Neural progenitor cell (in vitro differentiated cells): Measurements from ENCODE around the gene SPG21.

ENCODE experiments used
- EZH2 ChIP-seq: fragments of 200-600 bp; sonication (generic); IDR thresholded peaks from 2 replicates; pipeline ENCODE4 v1.6.1; 2017; ENCODE audit warnings: antibody characterized with exemption, mild to moderate bottlenecking, moderate library complexity
- EZH2phosphoT487 ChIP-seq: fragments of 200-600 bp; sonication (generic); IDR thresholded peaks from 2 replicates; pipeline ENCODE4 v1.6.1; 2017; ENCODE audit warnings: antibody characterized with exemption
- TF ChIP-seq, protein P1 (sequence below): fragments of 200-600 bp; sonication (generic); IDR thresholded peaks from 2 replicates; pipeline ENCODE4 v1.5.1; 2017; ENCODE audit warnings: antibody characterized with exemption, mild to moderate bottlenecking

- TF ChIP-seq, protein P1, sequence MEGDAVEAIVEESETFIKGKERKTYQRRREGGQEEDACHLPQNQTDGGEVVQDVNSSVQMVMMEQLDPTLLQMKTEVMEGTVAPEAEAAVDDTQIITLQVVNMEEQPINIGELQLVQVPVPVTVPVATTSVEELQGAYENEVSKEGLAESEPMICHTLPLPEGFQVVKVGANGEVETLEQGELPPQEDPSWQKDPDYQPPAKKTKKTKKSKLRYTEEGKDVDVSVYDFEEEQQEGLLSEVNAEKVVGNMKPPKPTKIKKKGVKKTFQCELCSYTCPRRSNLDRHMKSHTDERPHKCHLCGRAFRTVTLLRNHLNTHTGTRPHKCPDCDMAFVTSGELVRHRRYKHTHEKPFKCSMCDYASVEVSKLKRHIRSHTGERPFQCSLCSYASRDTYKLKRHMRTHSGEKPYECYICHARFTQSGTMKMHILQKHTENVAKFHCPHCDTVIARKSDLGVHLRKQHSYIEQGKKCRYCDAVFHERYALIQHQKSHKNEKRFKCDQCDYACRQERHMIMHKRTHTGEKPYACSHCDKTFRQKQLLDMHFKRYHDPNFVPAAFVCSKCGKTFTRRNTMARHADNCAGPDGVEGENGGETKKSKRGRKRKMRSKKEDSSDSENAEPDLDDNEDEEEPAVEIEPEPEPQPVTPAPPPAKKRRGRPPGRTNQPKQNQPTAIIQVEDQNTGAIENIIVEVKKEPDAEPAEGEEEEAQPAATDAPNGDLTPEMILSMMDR, result no peak
- TF ChIP-seq EZH2phosphoT487 (no peak), EZH2 (no peak)
Observed at GRCh38 chr15:64997745-64998375, 8.1 kb upstream of the SPG21 start.
